DMS53 treated with DMSO at 0.1 percent for 48 hours (cell line): ENCODE data around the gene SVIP.
A peak's percentile ranks its signal among the peaks of the same experiment; 100 is the strongest.

Experiments used
- DNase-seq: peaks from one replicate; lab custom pipeline; 2025; ENCODE audit not compliant: unreplicated experiment; lab: John Stamatoyannopoulos, UW

The SVIP gene, protein sequence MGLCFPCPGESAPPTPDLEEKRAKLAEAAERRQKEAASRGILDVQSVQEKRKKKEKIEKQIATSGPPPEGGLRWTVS

DNA sequence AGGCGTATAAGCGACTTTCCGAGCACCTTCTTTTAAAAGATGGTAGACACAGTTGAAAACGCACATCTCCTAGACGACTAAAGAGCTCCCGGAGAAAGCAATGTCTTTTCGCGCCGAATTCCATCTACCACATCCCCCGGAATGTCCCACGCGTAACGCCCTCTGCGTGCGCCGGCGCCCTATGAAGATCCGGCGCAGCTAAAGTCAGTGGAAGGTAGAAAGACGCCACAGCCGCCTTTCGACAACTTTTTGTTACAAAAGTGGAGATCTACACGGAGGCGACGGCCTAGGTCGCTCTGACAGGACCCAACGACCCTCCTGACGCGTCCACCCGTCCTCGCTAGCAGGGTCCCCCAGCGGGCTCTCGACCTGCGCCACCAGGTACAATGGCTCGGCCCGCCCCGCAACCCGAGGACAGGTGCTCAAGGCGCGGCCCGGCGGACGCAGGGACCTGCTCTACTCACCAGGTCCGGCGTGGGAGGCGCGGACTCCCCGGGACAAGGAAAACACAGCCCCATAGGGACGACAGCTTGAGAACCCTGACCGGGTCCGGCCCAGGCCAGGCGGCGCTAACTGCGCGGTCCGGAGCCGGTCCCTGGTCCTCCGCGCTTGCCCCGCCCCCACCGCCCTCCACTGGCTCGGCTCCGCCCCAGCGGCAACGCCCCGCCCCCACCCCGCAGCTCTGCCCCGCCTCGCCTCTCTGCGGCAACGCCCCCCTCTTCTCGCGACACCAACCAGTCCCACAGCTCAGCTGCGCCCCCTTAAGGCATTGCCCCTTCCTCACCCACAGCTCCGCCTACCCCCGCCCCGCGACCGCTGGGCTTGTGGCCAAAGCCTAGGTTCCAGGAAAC lies at the start of gene SVIP:
TSS of gene SVIP (minus strand) at position 571 of the 851 bp plus-strand sequence. CDS start at position 518, 53 bp downstream.
- peak; percentile 89 for DNase-seq

DNA sequence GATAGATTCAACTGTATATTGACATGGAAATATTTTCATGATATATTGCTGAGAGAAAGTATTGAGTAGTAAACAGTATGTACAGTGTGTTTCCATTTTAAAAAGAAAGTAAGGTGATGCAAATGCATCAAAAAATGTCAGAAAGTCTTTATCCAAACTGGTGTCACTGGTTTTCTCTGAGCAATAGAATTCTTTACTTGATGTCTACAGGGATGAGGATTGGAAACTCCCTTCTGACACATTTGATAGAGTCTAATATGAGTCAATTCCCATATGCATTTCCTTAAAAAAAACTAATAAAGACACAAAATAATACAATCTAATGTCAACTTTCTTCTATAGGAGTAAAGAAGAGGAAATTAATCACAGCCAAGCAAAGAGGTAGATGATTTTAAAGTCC lies 49.0 kb upstream of the SVIP start:
- no peak for DNase-seq

DNA sequence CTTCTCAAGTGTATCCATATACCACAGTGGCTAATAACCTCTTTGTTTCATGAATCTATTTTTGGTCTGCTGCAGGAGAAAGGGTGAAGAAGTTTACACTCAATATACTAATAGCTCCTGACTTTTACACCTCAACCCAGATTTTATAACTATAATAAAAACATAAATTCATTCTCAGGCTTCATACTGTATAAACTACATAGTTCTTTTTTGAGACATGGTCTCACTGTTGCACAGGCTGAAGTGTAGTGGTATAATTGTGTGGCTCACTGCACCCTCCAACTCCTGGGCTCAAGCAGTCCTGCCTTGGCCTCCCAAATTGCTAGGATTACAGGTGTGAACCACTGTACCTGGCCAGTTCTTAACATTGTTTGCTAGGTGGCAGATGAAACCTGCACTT lies 48.4 kb upstream of the SVIP start:
- DNase-seq = no peak

DNA sequence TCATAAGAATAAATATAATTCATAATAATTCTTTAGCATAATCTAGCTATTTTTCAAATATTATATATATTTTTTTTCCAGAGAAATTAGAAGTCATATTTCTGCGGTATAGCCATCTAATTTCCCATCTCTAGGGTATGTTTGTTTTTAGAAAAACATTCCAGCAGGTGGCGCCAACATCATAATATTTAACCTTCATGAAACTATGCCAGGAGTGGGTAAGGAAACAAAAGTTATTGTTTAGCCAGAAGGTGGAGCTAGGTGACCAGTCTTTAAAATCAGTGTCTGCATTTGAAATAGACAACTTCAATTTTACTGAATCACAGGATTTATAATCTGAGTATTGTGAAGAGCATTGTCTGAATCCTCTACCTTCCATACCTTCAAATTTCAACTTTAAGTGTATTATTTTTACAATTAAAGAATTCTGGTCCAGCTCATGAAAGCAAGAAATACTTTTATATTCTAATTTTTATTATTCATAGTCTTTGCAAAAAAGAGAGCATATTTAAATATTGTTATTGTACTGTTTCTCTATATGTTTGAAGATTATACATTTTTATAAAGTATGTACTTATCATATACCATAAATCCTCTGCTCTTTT lies 46.4 kb upstream of the SVIP start:
- peak; percentile 92 for DNase-seq

DNA sequence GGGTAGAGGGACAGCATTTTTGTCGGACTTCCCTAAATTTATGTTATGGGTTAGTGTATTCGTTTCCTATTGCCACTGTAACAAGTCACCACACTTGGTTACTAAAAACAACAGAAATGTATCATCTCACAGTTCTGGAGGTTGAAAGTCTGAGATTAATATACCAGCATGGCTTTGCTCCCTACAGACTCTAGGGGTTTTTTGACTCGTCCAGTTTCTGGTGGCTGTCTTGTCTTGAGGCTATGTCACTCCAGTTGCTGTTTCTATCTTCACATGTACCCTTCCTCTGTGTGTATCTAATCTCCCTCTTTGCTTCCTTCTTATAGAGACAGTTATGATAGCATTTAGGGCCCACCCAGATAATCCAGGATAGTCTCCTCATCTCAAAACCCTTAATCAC lies 39.7 kb upstream of the SVIP start:
- no peak for DNase-seq

DNA sequence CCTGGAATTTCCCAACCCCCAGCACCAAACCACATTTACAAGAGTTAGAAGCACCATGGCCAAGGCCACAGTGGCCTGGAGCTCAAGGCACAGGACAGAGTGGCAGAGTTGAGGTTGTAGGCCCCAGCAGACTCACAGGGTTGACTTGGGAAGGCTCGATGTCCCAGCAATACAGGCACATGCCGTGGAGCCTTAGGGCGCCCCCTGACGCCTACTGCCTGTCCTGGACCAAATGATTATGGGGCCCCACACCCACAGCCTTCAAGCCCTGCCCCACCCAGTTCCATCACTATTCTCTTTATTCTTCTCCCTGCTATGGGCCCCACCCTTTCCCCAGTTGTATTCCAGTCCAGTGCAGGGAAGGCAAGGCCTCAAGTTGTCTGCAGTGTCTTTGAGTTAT lies 30.6 kb upstream of the SVIP start, which contains the start of gene CCDC179:
TSS of gene CCDC179 (minus strand) at position 234 of the 400 bp plus-strand sequence. CDS start at position 181, 53 bp downstream.
- DNase-seq = no peak

DNA sequence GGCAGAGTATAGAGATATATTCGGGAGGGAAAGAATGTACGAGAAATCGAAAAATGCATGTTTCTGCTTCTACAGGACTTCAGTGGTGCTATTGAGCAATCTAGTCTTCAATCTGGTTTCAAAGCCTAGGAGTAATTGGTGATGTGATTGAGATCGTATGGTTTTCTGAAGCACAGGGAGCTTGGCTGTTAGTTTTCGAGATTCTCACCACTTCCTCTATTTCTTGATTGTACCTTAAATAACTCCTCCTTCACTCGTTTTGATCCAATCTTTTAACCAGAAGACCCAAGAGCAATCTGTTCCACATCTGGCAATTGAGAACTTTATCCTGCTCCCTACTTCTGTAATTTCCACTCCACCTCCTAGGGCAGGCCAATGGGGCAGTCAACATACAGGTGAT lies 30.2 kb upstream of the SVIP start:
- DNase-seq = no peak

DNA sequence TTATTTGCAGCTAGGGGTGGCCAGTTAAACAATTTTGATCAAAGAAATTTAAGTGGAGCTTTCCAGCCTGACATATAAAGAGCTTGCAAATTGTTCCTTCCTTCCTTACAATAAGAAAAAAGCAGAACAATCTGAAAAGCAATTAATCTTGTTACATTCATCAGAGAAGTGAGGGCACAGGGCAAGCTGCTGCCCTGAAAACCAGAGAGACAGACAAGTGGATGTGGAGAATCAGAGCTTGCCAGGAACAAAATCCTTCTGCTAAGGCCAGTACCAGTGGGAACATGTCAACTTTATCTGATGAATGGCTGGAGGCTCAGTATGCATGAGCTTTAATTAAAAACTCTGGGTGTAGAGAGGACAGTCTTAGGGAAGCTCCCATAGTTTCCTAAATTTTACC lies 21.9 kb upstream of the SVIP start:
- no peak for DNase-seq

DNA sequence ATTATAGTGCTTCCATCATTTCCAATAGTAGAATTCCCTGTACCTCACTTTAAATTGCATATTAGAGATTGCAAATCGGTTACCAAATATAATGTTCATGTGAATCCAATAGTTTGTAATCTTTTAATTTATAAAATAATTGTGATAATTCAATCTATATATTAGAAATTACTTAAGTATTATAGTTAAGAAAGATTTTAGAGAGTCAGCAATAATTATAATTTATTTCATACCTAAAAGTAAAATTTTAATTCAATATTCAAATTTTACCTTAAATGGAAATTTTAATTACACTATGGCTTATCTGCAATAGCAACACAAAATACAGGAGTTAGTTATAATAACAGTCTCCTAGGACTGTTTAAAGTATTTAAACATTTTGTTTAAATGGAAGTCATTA lies 17.1 kb upstream of the SVIP start:
- DNase-seq = no peak

DNA sequence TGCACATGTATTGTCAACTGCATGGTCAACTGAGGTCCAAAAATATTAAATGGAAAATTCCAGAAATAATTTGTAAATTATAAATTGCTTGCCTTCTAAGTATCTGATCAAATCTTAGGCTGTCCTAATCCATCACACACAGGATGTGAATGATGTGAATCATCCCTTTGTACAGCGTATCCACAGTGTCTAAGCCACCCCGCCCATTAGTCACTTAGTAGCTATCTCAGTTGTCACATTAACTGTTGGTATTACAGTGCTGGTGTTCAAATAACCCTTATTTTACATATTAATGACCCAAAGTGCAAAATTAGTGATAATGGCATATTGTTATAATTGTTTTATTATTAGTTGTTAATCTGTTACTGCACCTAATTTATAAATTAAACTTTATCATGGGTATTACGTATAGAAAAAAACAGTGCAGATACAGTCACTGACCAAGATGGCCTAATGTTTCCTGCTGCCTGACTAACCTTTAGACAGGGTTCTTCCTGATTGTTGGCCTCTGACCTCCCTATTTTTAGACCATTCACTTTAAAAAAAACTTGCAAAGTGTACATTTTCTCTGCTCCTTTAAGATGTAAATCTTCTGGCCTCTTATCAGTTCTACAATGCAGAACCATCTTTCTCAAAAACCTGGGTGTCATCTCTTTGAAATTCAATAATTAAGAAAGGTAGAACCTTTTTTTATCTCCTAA lies 2.9 kb upstream of the SVIP start:
- no peak for DNase-seq

DNA sequence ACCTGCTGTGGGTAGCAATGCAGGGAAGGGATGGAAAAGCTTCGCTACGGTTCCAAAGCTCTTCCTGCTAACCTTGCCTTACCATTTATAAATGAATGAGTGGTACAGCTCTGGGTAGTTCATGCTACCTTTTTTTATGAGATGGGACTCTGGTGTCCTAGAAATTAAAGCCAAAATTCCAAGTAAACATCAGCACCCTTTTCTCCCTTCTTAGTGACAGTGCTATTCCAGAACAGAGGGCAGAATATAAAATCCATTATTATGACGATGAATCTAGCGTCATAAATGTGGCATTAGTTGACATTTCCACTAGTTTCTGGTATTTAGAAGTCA lies 447 bp upstream of the SVIP start:
- DNase-seq = no peak

DNA sequence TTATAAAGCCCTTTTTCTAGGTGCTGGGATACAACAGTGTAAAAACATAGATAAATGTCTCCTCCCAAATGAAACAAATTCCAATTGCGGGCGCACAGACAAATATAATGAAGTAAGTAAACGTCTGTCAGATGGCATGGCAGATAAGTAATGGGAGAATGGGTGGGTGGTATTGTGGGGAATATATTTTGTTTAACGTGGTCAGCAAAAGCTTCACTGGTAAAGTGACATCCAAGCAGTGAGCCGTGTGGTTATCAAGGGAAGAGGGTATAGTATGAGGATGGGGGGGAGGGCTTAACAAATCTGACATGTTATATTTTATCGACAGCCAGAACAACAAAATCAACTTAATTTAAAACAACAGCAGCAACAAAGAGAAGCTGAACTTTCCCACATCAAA lies 1.2 kb downstream of the SVIP start:
- no peak for DNase-seq

DNA sequence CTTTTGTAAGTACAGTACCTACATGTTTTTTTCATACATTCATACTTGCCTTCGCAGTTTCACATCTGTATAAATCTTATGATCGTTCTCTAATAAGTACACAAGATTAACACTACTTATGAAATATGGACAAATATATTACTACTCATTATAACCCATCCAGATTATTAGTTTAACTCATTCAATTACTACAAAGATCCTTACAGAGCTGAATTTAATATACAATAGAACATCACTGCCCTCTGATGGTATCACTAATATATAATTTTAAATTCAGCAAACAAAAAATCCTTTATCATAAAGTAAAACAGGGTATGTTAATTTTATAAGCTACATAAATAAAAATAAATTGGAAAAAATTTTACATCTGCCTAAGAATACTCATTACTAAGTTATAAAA lies 7.4 kb downstream of the SVIP start:
- no peak for DNase-seq

DNA sequence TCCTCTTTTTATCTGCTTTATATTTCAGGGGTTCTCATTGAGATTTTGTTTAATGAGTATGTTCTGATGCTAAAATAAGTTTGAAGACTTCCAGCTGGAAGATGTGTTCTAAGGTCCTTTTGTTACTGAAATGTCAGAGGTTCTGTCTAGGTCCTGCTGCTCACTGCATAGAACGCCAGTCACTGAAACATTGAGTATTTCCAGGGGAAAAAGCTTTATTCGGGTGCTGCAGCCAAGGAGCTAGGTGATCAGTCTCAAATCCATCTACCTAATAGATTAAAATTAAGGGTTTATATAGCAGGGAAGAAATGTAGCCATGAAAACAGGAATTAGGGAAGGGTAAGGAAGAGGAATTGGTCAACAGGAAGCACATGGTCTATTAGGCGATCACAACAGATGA lies 19.7 kb downstream of the SVIP start:
- no peak for DNase-seq

DNA sequence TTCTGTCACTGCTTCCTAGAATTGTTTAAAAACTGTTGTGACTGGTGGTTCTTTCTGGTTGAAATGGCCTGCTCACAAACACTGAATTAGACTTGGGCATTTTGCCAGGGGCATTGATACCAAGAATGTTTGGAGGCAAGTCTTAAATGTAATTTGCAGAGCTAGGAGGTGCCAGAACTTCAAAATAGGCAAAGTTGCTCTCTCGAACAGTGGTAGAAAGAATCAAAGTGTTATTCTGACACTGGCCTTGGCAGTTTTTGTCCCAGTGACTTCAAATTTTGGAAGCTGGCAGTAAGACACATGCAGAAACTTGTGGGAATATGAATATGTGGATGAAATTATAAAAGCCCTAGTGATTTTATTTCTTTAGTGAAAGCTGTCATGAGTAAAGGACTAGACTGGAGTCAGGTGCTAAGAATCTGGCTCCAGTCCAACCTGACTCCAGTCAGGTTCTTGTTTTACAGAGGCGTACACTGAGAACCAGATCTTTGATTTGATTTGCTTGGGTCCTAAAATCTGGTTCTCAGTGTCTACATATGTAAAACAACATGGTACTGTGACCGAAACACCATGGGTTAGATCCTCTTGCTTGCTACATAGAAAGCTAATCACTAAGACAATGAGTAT lies 20.9 kb downstream of the SVIP start:
- DNase-seq = no peak

DNA sequence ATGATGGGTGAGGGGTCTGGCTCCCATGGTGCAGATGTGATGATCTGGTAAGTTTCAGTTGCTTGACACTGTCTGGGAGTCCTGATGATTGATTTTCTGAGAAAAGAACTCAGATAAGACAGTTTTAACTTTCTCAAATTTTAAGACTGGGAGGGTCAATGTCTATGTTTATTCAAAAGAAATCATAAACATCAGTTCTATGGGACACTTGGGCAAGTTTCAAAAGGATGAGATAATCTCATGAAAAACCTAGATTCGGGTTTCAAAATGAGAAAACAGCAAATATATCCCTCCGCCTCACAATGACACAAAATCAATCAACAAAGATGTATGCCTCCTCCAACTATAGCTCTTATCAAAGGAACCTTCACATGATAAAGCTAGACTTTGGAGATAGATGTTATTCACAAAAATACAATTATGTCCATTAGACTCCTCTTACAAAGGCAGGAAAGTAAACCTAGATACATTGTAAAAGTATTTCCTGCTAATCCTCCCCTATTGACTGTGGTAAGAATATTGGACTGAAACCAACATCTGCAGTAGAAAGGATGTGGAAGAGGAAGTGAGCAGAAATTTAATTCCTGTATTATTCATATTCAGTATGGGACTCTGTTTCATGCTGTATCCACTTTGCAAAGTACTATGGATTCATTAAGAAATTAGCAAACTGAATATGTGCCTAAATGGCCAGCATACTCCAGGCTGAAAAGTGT lies 21.6 kb downstream of the SVIP start:
- DNase-seq = no peak

DNA sequence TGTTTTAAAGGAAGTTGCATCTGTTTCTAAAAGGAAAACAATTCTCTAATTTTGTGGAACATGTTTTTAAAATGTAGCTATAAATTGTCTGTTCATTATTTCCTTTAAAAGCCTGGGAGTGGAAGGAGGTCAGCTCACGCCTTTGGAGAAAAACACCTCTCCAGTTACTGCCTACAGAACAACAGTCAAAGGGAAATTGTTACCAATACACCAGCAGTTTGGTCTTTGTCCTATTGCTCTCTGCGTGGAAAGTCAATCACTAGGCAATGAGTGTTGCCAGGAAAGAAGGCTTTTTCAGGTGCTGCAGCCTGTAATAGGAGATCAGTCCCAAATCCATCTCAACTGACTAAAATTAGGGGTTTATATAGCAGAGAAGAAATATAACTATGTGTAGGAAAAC lies 22.2 kb downstream of the SVIP start:
- no peak for DNase-seq

DNA sequence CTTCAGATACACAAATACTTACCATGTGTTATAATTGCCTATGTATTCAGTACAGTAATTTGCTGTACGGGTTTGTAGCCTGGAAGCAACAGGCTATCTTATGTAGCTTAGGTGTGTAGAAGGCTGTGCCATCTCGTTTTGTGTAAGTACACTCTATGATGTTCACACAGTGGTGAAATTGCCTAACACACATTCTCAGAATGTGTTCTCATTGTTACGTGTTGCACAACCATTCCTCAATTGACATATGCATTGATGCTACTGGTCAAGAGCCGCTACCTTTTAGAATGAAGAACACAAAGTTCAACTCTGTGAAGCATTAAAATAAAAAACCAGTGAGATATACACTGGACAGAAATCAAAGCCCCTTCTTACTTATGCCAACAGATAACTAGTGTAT lies 26.7 kb downstream of the SVIP start:
- DNase-seq = no peak

DNA sequence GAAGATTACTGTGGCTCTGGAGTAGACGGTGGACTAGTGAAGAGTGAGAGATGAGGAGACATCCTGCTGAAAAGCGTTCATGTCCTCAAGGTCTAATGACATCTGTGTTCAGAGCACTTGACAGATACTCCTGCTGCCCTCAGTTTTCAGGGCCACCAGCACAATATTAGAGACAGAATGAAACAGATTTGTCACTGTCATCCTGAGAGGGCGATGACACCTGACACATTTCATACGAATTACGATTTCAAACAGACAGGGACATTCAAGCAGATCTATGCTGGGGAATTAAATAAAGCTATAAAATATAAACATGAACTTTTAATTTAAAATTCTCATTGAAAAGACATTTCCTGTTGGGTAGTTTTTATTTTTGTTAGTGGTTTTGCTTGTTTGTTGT lies 29.1 kb downstream of the SVIP start:
- DNase-seq = no peak

DNA sequence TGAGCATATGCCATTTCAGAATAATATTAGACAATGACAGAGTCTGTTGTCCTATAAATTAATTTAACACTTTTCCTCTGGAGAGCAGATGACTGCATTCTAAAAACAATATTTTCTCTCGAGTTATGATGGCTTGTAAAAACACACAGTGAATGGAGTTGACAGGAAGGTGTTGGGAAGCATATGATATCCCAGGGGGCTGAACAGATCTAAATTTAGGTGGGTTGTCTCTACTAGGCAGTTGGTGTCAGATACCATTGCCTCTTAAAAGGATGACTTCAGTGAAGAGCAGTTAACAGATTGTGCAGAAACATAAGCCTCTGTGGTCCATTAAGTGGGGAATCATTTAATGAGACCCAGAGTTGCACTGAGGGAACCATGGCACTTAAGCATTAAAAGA lies 30.7 kb downstream of the SVIP start:
- DNase-seq = no peak

DNA sequence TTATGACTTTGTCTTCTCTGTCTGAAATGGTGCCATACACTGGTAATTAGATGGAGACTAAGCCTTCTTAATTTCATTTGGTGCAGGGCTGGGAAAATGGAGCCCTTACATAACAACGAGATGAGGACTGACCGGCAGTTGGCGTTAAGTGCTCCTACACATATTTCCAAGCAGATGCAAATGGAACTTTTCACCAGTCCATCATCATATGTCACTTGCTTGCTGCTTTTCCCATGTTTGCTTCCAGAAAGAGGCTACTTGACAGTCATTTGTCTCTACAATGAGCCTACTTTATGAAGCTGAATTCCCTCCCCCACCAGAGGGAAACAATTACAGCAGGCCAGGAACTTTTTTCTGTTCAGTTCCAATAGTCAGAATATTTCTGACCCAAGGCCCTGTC lies 32.6 kb downstream of the SVIP start:
- no peak for DNase-seq
